HEK293 (cell line): Measurements from ENCODE around the gene CDH23.

Source experiments
- CTCF ChIA-PET: fragments of 350-600 bp; formaldehyde crosslinking; extraction: SDS; loops from one replicate; lab custom pipeline; 2021; ENCODE audit warnings: antibody characterized with exemption; lab: Yijun Ruan, JAX
- POLR2A ChIA-PET: fragments of 300-600 bp; formaldehyde crosslinking; extraction: SDS; loops from one replicate; lab custom pipeline; 2020; ENCODE audit warnings: antibody characterized with exemption, inconsistent platforms; lab: Yijun Ruan, JAX
- H3K27ac ChIP-seq: fragments of 200-500 bp; sonication (Bioruptor generic); 2 replicates; pipeline ENCODE4 v1.5.1; 2014; ENCODE audit warnings: low read depth, low read length, control low read depth, inconsistent platforms; ENCODE audit errors: extremely low read depth
- H3K36me3 ChIP-seq, 2 experiments: fragments of 200-500 bp in 1 of 2; sonication (Bioruptor generic) in 1 of 2; 1 replicate in 1 of 2; 2 replicates in 1 of 2; pipeline ENCODE4 v1.5.1; 2014 to 2017; ENCODE audit warnings: inconsistent platforms in 2 of 2, low read length in 2 of 2; ENCODE audit not compliant: control insufficient read depth in 2 of 2, insufficient read depth in 1 of 2
- H3K4me1 ChIP-seq: fragments of 200-500 bp; sonication (Bioruptor generic); 2 replicates; pipeline ENCODE4 v1.5.1; 2014; ENCODE audit warnings: mild to moderate bottlenecking, low read length, inconsistent platforms; ENCODE audit not compliant: control insufficient read depth, insufficient read depth
- H3K4me3 ChIP-seq: 2 replicates; pipeline ENCODE4 v1.5.1; 2011; ENCODE audit warnings: low read depth, mild to moderate bottlenecking, control low read depth, low read length, moderate library complexity
- H3K9me3 ChIP-seq: fragments of 200-500 bp; sonication (Bioruptor generic); 2 replicates; pipeline ENCODE4 v1.5.1; 2014; ENCODE audit warnings: low read depth, low read length, inconsistent platforms; ENCODE audit not compliant: control insufficient read depth, insufficient read depth
- AEBP2 ChIP-seq: fragments of 450-650 bp; formaldehyde crosslinking; IDR thresholded peaks from 2 replicates; pipeline ENCODE4 v1.5.1; 2016; ENCODE audit warnings: missing biosample characterization, missing genetic modification characterization, borderline replicate concordance
- ATF2 ChIP-seq: fragments of 450-650 bp; formaldehyde crosslinking; IDR thresholded peaks from 2 replicates; pipeline ENCODE4 v1.5.1; 2016; ENCODE audit warnings: missing biosample characterization, missing genetic modification characterization, low read depth
- EGR2 ChIP-seq: fragments of 450-650 bp; formaldehyde crosslinking; IDR thresholded peaks from 2 replicates; pipeline ENCODE4 v1.5.1; 2016; ENCODE audit warnings: low read depth, missing biosample characterization, missing genetic modification characterization
- IKZF3 ChIP-seq: fragments of 450-650 bp; IDR thresholded peaks from 2 replicates; pipeline ENCODE4 v1.5.0; 2018; ENCODE audit warnings: missing biosample characterization, mild to moderate bottlenecking, missing genetic modification characterization, moderate library complexity
- MYNN ChIP-seq: fragments of 450-650 bp; formaldehyde crosslinking; IDR thresholded peaks from 2 replicates; pipeline ENCODE4 v1.5.1; 2016; ENCODE audit warnings: missing biosample characterization, missing genetic modification characterization, borderline replicate concordance
- SP2 ChIP-seq: fragments of 450-650 bp; formaldehyde crosslinking; IDR thresholded peaks from 2 replicates; pipeline ENCODE4 v1.5.1; 2016; ENCODE audit warnings: missing biosample characterization, missing genetic modification characterization
- WT1 ChIP-seq: fragments of 450-650 bp; formaldehyde crosslinking; IDR thresholded peaks from 2 replicates; pipeline ENCODE4 v1.5.1; 2016; ENCODE audit warnings: missing biosample characterization, missing genetic modification characterization
- ZBTB10 ChIP-seq: fragments of 450-650 bp; formaldehyde crosslinking; IDR thresholded peaks from 2 replicates; pipeline ENCODE4 v1.5.1; 2016; ENCODE audit warnings: missing biosample characterization, missing genetic modification characterization
- ZBTB17 ChIP-seq: fragments of 450-650 bp; formaldehyde crosslinking; IDR thresholded peaks from 2 replicates; pipeline ENCODE4 v1.5.1; 2016; ENCODE audit warnings: missing biosample characterization, missing genetic modification characterization
- ZBTB20 ChIP-seq: fragments of 450-650 bp; formaldehyde crosslinking; IDR thresholded peaks from 2 replicates; pipeline ENCODE4 v1.5.1; 2016; ENCODE audit warnings: missing biosample characterization, missing genetic modification characterization
- ZFHX2 ChIP-seq: fragments of 450-650 bp; formaldehyde crosslinking; conservative IDR thresholded peaks from 2 replicates; pipeline ENCODE4 v1.5.1; 2016; ENCODE audit warnings: missing biosample characterization, missing genetic modification characterization
- ZNF112 ChIP-seq: fragments of 450-650 bp; formaldehyde crosslinking; IDR thresholded peaks from 2 replicates; pipeline ENCODE4 v1.5.0; 2017; ENCODE audit warnings: missing biosample characterization, missing genetic modification characterization
- ZNF548 ChIP-seq: fragments of 450-650 bp; formaldehyde crosslinking; IDR thresholded peaks from 2 replicates; pipeline ENCODE4 v1.5.1; 2016; ENCODE audit warnings: missing biosample characterization, missing genetic modification characterization
- ZNF843 ChIP-seq: fragments of 450-650 bp; formaldehyde crosslinking; IDR thresholded peaks from 2 replicates; pipeline ENCODE4 v1.5.1; 2016; ENCODE audit warnings: missing biosample characterization, missing genetic modification characterization
- ZSCAN23 ChIP-seq: fragments of 450-650 bp; formaldehyde crosslinking; IDR thresholded peaks from 2 replicates; pipeline ENCODE4 v1.5.1; 2016; ENCODE audit warnings: missing biosample characterization, missing genetic modification characterization
- TF ChIP-seq, protein P1 (sequence below): fragments of 450-650 bp; formaldehyde crosslinking; IDR thresholded peaks from 2 replicates; pipeline ENCODE4 v1.5.1; 2016; ENCODE audit warnings: missing biosample characterization, missing genetic modification characterization, low read depth
- TF ChIP-seq, protein P2 (sequence below): fragments of 450-650 bp; formaldehyde crosslinking; IDR thresholded peaks from 2 replicates; pipeline ENCODE4 v1.5.1; 2016; ENCODE audit warnings: missing biosample characterization, missing genetic modification characterization
- TF ChIP-seq, protein P3 (sequence below): fragments of 450-650 bp; formaldehyde crosslinking; conservative IDR thresholded peaks from 2 replicates; pipeline ENCODE4 v1.5.1; 2016; ENCODE audit warnings: low read depth, missing biosample characterization, missing genetic modification characterization

The CDH23 gene

DNA sequence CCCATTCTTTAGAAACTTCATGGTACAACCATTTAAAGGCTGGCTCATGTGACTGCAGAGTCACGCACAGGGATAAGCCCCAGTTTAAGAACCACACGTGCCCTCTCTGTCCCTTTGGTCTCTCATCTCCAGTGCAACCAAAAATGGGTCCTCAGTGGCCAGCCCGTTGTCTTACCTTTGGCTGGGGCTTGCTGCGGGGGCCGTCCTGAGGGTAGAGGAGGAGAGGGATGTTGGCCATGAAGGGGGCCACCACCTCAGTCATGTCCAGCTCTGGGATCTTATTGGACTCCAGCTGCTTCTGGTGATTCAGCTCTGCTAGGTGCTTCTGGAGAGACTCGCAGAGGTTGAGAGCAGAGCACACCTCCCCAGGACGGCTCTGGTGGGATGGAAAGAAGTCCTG lies 432.0 kb downstream of the CDH23 start (continued):
- TF ChIP-seq ATF2 (tag by site-specific recombination) = no peak
- no peak for TF ChIP-seq ZNF843 (tag by site-specific recombination)
- TF ChIP-seq ZNF112 (tag by site-specific recombination) = no peak
- TF ChIP-seq ZBTB10 (tag by site-specific recombination) = no peak
- no peak for TF ChIP-seq AEBP2 (tag by site-specific recombination)

DNA sequence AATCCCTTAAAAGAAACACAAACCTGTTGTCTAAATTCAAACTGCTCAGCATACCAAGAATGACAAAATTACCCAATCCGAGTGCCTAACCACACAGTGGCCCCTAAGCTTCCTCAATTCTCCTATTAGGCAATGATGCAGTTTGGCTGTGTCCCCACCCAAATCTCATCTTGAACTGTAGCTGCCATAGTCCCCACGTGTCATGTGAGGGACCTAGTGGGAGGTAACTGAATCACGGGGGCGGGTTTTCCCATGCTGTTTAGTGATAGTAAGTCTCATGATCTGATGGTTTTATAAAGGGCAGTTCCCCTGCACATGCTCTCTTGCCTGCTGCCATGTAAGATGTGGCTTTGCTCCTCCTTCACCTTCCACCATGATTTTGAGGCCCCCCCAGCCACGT lies 432.5 kb downstream of the CDH23 start:
- POLR2A ChIA-PET = interaction anchor here (1.1 kb wide), 1 partner anchor 22 kb away, joined by 3 read pairs; the partner anchor contains the start of gene PSAP
- no peak for TF ChIP-seq ZNF548
- TF ChIP-seq EGR2 (tag by site-specific recombination) = 0 out of 2 replicates have a peak, but pooled peaks have one; percentile 33
- TF ChIP-seq, protein P1, sequence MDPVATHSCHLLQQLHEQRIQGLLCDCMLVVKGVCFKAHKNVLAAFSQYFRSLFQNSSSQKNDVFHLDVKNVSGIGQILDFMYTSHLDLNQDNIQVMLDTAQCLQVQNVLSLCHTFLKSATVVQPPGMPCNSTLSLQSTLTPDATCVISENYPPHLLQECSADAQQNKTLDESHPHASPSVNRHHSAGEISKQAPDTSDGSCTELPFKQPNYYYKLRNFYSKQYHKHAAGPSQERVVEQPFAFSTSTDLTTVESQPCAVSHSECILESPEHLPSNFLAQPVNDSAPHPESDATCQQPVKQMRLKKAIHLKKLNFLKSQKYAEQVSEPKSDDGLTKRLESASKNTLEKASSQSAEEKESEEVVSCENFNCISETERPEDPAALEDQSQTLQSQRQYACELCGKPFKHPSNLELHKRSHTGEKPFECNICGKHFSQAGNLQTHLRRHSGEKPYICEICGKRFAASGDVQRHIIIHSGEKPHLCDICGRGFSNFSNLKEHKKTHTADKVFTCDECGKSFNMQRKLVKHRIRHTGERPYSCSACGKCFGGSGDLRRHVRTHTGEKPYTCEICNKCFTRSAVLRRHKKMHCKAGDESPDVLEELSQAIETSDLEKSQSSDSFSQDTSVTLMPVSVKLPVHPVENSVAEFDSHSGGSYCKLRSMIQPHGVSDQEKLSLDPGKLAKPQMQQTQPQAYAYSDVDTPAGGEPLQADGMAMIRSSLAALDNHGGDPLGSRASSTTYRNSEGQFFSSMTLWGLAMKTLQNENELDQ (tag by site-specific recombination) = no peak
- TF ChIP-seq ZFHX2 = peak; percentile 52; the same call in 1 of the 2 replicates
- TF ChIP-seq ZSCAN23 (tag by site-specific recombination) = no peak
- no peak for TF ChIP-seq MYNN
- TF ChIP-seq WT1 (tag by site-specific recombination) = no peak
- TF ChIP-seq SP2 = no peak
- no peak overlapping the region for H3K4me3 ChIP-seq
- peaks cover 8 to 93% of the 10 kb centered on the region in 2 experiments for H3K36me3 ChIP-seq
- no peaks in the 10 kb centered on the region for H3K9me3 ChIP-seq
- CTCF ChIA-PET = interaction anchor here (1.0 to 1.5 kb wide), 2 partner anchors 11 to 67 kb away, joined by 3 to 5 read pairs; no protein-coding TSS in a partner anchor
- no peaks in the 10 kb centered on the region for H3K4me1 ChIP-seq
- H3K27ac ChIP-seq = no peak overlapping the region

DNA sequence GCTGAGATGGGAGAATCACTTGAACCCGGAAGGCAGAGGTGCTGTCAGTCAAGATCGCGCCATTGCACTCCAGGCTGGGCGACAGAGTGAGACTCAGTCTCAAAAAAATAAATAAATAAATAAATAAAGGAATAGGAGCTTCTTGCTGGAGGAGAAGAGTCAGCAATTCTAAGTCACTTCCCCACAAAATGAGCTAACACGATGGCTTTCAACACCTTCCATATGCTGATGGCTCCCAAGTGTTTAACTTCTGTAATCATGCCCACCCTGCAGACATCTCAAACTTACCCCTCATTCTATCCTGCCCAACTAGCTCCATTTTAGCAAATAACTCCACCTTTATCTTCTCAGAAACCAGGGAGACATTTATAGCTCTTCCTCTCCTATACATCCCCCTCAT lies 433.2 kb downstream of the CDH23 start:
- H3K27ac ChIP-seq = no peak overlapping the region
- ChIA-PET CTCF (interaction anchor here (0.6 to 1.5 kb wide), 6 partner anchors 10 to 155 kb away, joined by 3 to 5 read pairs (median 3); no protein-coding TSS in a partner anchor), POLR2A (interaction anchor here (1.1 kb wide), 1 partner anchor 21 kb away, joined by 3 read pairs; the partner anchor contains the start of gene PSAP)
- no peaks in the 10 kb centered on the region for H3K4me1 ChIP-seq
- no peak overlapping the region for H3K4me3 ChIP-seq
- H3K9me3 ChIP-seq = no peaks in the 10 kb centered on the region
- peaks cover 8 to 89% of the 10 kb centered on the region in 2 experiments for H3K36me3 ChIP-seq
- TF ChIP-seq, protein P2, sequence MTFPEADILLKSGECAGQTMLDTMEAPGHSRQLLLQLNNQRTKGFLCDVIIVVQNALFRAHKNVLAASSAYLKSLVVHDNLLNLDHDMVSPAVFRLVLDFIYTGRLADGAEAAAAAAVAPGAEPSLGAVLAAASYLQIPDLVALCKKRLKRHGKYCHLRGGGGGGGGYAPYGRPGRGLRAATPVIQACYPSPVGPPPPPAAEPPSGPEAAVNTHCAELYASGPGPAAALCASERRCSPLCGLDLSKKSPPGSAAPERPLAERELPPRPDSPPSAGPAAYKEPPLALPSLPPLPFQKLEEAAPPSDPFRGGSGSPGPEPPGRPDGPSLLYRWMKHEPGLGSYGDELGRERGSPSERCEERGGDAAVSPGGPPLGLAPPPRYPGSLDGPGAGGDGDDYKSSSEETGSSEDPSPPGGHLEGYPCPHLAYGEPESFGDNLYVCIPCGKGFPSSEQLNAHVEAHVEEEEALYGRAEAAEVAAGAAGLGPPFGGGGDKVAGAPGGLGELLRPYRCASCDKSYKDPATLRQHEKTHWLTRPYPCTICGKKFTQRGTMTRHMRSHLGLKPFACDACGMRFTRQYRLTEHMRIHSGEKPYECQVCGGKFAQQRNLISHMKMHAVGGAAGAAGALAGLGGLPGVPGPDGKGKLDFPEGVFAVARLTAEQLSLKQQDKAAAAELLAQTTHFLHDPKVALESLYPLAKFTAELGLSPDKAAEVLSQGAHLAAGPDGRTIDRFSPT (tag by site-specific recombination) = no peak
- no peak for TF ChIP-seq SP2
- TF ChIP-seq ZBTB17 (tag by site-specific recombination) = no peak
- no peak for TF ChIP-seq ZBTB20 (tag by site-specific recombination)
- TF ChIP-seq IKZF3 (tag by site-specific recombination) = no peak
- no peak for TF ChIP-seq ZNF112 (tag by site-specific recombination)
- TF ChIP-seq, protein P3, sequence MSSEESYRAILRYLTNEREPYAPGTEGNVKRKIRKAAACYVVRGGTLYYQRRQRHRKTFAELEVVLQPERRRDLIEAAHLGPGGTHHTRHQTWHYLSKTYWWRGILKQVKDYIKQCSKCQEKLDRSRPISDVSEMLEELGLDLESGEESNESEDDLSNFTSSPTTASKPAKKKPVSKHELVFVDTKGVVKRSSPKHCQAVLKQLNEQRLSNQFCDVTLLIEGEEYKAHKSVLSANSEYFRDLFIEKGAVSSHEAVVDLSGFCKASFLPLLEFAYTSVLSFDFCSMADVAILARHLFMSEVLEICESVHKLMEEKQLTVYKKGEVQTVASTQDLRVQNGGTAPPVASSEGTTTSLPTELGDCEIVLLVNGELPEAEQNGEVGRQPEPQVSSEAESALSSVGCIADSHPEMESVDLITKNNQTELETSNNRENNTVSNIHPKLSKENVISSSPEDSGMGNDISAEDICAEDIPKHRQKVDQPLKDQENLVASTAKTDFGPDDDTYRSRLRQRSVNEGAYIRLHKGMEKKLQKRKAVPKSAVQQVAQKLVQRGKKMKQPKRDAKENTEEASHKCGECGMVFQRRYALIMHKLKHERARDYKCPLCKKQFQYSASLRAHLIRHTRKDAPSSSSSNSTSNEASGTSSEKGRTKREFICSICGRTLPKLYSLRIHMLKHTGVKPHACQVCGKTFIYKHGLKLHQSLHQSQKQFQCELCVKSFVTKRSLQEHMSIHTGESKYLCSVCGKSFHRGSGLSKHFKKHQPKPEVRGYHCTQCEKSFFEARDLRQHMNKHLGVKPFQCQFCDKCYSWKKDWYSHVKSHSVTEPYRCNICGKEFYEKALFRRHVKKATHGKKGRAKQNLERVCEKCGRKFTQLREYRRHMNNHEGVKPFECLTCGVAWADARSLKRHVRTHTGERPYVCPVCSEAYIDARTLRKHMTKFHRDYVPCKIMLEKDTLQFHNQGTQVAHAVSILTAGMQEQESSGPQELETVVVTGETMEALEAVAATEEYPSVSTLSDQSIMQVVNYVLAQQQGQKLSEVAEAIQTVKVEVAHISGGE (tag by site-specific recombination) = no peak
